Lung (tissue), 12 donors: Measurements from ENCODE around the gene ADGRV1. TPM values are rescaled to one million over a fixed set of nuclear protein-coding genes. Genes with fewer than 3 reads are reported as not detected.

Source experiments
- ATAC-seq: fragments of 200-7000 bp; cut with Tn5 transposase; one replicate; pipeline ENCODE4 v1.9.1; 2020; ENCODE audit warnings: moderate number of reproducible peaks; ENCODE audit not compliant: insufficient read depth, low FRiP score
- DNase-seq, 3 donors: peaks; one replicate each; pipeline ENCODE4 v3.0.0-alpha.2; 2013 to 2017
- H3K27ac ChIP-seq, 2 donors: one replicate each; pipeline ENCODE4 v1.5.1; 2013; ENCODE audit warnings: mild to moderate bottlenecking in 2 of 2, moderate library complexity in 2 of 2, control low read depth in 1 of 2, inconsistent platforms in 1 of 2, low read depth in 1 of 2, low read length in 1 of 2
- H3K27me3 ChIP-seq, 3 donors: one replicate each; pipeline ENCODE4 v1.5.1; 2013; ENCODE audit warnings: low read length in 2 of 3; ENCODE audit not compliant: control insufficient read depth in 3 of 3, insufficient read depth in 3 of 3
- H3K36me3 ChIP-seq, 4 donors: one replicate each; pipeline ENCODE4 v1.5.1; 2013; ENCODE audit warnings: low read length in 4 of 4, mild to moderate bottlenecking in 1 of 4, moderate library complexity in 1 of 4; ENCODE audit not compliant: control insufficient read depth in 4 of 4, insufficient read depth in 4 of 4
- H3K4me1 ChIP-seq, 5 donors: one replicate each; pipeline ENCODE4 v1.5.1; 2013; ENCODE audit warnings: low read length in 5 of 5, mild to moderate bottlenecking in 2 of 5, moderate library complexity in 1 of 5; ENCODE audit not compliant: control insufficient read depth in 5 of 5, insufficient read depth in 5 of 5
- H3K4me3 ChIP-seq: one replicate; pipeline ENCODE4 v1.5.1; 2013; ENCODE audit warnings: mild to moderate bottlenecking, control low read depth, moderate library complexity
- H3K9ac ChIP-seq, 2 donors: one replicate each; pipeline ENCODE4 v1.5.1; 2013; ENCODE audit warnings: low read length in 2 of 2, control low read depth in 1 of 2; ENCODE audit not compliant: insufficient read depth in 1 of 2
- H3K9me3 ChIP-seq, 4 donors: one replicate each; pipeline ENCODE4 v1.5.1; 2013; ENCODE audit warnings: low read length in 3 of 4, mild to moderate bottlenecking in 1 of 4, moderate library complexity in 1 of 4; ENCODE audit not compliant: control insufficient read depth in 4 of 4, insufficient read depth in 3 of 4
- CTCF ChIP-seq: IDR thresholded peaks from 2 replicates; pipeline ENCODE4 v1.5.1; 2012; ENCODE audit warnings: mild to moderate bottlenecking; ENCODE audit errors: control extremely low read depth, extremely low read depth
- WGBS, 2 donors: extraction: QIAGEN DNeasy Blood & Tissue Kit; methylation state at CpG; one replicate each; pipeline ENCODE4 v1.1.7; 2013; 5-methylcytosine and 5-hydroxymethylcytosine counted together
- polyA plus RNA-seq, 2 donors: library from polyadenylated mRNA; stranded (reverse); fragments of 200-250 nt; gene quantifications; one replicate each; pipeline ENCODE4 v1.2.1, GENCODE V29; 2013
- total RNA-seq, 2 donors: library from RNA; depleted of rRNA in 1 of 2; stranded (reverse); fragments of >200 nt in 1 of 2; gene quantifications; one replicate each; pipeline ENCODE4 v1.2.1, GENCODE V29; 2014 to 2021
- donor health status: control.
- donor health status: control.
- donor health status: Bipolar disorder and iron deficiency.
- donor health status: healthy.
- donor health status: DM: yes; HTN: yes; CAD: no.

Gene ADGRV1
- total and polyA plus RNA-seq, 4 donors = 3.6 to 66.2 (median 28.2) TPM

GRCh38 chr5:90689064-90689463 is 130.5 kb downstream of the ADGRV1 start:
- DNase-seq (no peak), ATAC-seq (no peak)
- peaks cover 0 to 1% (median 0%) of the 10 kb centered on the region in 5 donors for H3K4me1 ChIP-seq
- H3K36me3 ChIP-seq = peaks cover 0 to 1% (median 0%) of the 10 kb centered on the region in 4 donors
- H3K27me3 ChIP-seq = no peaks in the 10 kb centered on the region
- H3K9ac ChIP-seq = no peak overlapping the region
- H3K27ac ChIP-seq = no peak overlapping the region
- no peak for TF ChIP-seq CTCF
- no peak overlapping the region for H3K4me3 ChIP-seq
- WGBS, 2 donors = 85 to 93% methylated on average over 2 of the region's 2 CpGs
- no peaks in the 10 kb centered on the region for H3K9me3 ChIP-seq

GRCh38 chr5:90690307-90690706 is 131.7 kb downstream of the ADGRV1 start:
- no peaks in the 10 kb centered on the region for H3K9me3 ChIP-seq
- no peak overlapping the region for H3K9ac ChIP-seq
- DNase-seq = no peak
- no peak for ATAC-seq
- H3K4me3 ChIP-seq = no peak overlapping the region
- H3K27me3 ChIP-seq = no peaks in the 10 kb centered on the region
- peaks cover 0 to 2% (median 0%) of the 10 kb centered on the region in 4 donors for H3K36me3 ChIP-seq
- no peak for TF ChIP-seq CTCF
- H3K4me1 ChIP-seq = peaks cover 0 to 1% (median 0%) of the 10 kb centered on the region in 5 donors
- H3K27ac ChIP-seq = no peak overlapping the region

- DNase-seq (no peak), ATAC-seq (no peak)
- H3K36me3 ChIP-seq = peaks cover 0 to 2% (median 0%) of the 10 kb centered on the region in 4 donors
- no peak overlapping the region for H3K4me3 ChIP-seq
- H3K4me1 ChIP-seq = peaks cover 0 to 1% (median 0%) of the 10 kb centered on the region in 5 donors
- H3K27me3 ChIP-seq = no peaks in the 10 kb centered on the region
- no peaks in the 10 kb centered on the region for H3K9me3 ChIP-seq
- 89 to 93% methylated on average over 4 of the region's 4 CpGs for WGBS, 2 donors
- H3K9ac ChIP-seq = no peak overlapping the region
- no peak overlapping the region for H3K27ac ChIP-seq
- no peak for TF ChIP-seq CTCF
Observed at GRCh38 chr5:90691533-90691932, 132.9 kb downstream of the ADGRV1 start.

GRCh38 chr5:90696153-90696552 is 137.6 kb downstream of the ADGRV1 start:
- no peak overlapping the region for H3K9ac ChIP-seq
- peaks cover 0 to 2% (median 0%) of the 10 kb centered on the region in 4 donors for H3K36me3 ChIP-seq
- no peak for TF ChIP-seq CTCF
- no peaks in the 10 kb centered on the region for H3K27me3 ChIP-seq
- no peak for ATAC-seq
- 20 to 35% methylated on average over 2 of the region's 2 CpGs for WGBS, 2 donors
- peaks cover 0 to 1% (median 0%) of the 10 kb centered on the region in 5 donors for H3K4me1 ChIP-seq
- DNase-seq = no peak
- H3K27ac ChIP-seq = no peak overlapping the region
- H3K4me3 ChIP-seq = no peak overlapping the region
- H3K9me3 ChIP-seq = no peaks in the 10 kb centered on the region
